PC-9 (cell line): ENCODE measurements around the gene GUCA2B. TPM values are rescaled to one million over a fixed set of nuclear protein-coding genes. Genes with fewer than 3 reads are reported as not detected.
A peak's percentile ranks its signal among the peaks of the same experiment; 100 is the strongest.

Source experiments
- BruUV-seq: library from RNA; stranded (reverse); fragments of 400-500 nt; replicated peaks from 2 replicates; lab custom pipeline; 2021; lab: Mats Ljungman, UMichigan
- CTCF ChIA-PET: fragments of 300-600 bp; sonication (Branson Sonifier 250); formaldehyde crosslinking; loops from one replicate; lab custom pipeline; 2022; ENCODE audit warnings: antibody characterized with exemption; lab: Charles Lee
- POLR2A ChIA-PET: fragments of 300-600 bp; sonication (Branson Sonifier 250); formaldehyde crosslinking; loops from one replicate; lab custom pipeline; 2022; ENCODE audit warnings: antibody characterized with exemption; ENCODE audit not compliant: unreplicated experiment; lab: Charles Lee
- DNase-seq, 2 experiments: peaks; one replicate each; pipeline versions ENCODE4 v3.0.0 to v3.0.0-alpha.2; 2015 to 2022; ENCODE audit warnings: mixed read lengths in 1 of 2
- H2AFZ ChIP-seq: fragments of 200-600 bp; sonication (generic); 2 replicates; pipeline ENCODE4 v1.8.1; 2017; ENCODE audit warnings: antibody characterized with exemption
- H3F3A ChIP-seq: fragments of 200-600 bp; sonication (generic); 2 replicates; pipeline ENCODE4 v1.8.1; 2017; ENCODE audit warnings: antibody characterized with exemption, mild to moderate bottlenecking, low read depth; ENCODE audit not compliant: insufficient read depth
- H3K27ac ChIP-seq: fragments of 200-600 bp; sonication (generic); 2 replicates; pipeline ENCODE4 v1.6.1; 2016; ENCODE audit warnings: mixed run types
- H3K27me3 ChIP-seq: fragments of 200-600 bp; sonication (generic); 2 replicates; pipeline ENCODE4 v1.6.1; 2016; ENCODE audit warnings: low read depth, mixed run types; ENCODE audit not compliant: insufficient read depth
- H3K36me3 ChIP-seq: fragments of 200-600 bp; sonication (generic); 2 replicates; pipeline ENCODE4 v1.6.1; 2016; ENCODE audit warnings: low read depth, mixed run types
- H3K4me1 ChIP-seq: fragments of 200-600 bp; sonication (generic); replicated peaks from 2 replicates; pipeline ENCODE4 v1.6.1; 2016; ENCODE audit warnings: mixed run types; ENCODE audit not compliant: insufficient read depth
- H3K4me2 ChIP-seq: fragments of 200-600 bp; sonication (generic); 2 replicates; pipeline ENCODE4 v1.6.1; 2017; ENCODE audit warnings: mixed run types
- H3K4me3 ChIP-seq: fragments of 200-600 bp; sonication (generic); 2 replicates; pipeline ENCODE4 v1.6.1; 2016; ENCODE audit warnings: mixed run types
- H3K79me2 ChIP-seq: fragments of 200-600 bp; sonication (generic); 2 replicates; pipeline ENCODE4 v1.6.1; 2017; ENCODE audit warnings: low read depth, mixed run types
- H3K9me2 ChIP-seq: fragments of 200-600 bp; sonication (generic); 2 replicates; pipeline ENCODE4 v1.8.1; 2017; ENCODE audit warnings: mild to moderate bottlenecking; ENCODE audit not compliant: insufficient read depth
- H3K9me3 ChIP-seq: fragments of 200-600 bp; sonication (generic); 2 replicates; pipeline ENCODE4 v1.8.1; 2016; ENCODE audit warnings: low read depth; ENCODE audit not compliant: insufficient read depth
- H4K20me1 ChIP-seq: fragments of 200-600 bp; sonication (generic); 2 replicates; pipeline ENCODE4 v1.8.1; 2017; ENCODE audit not compliant: insufficient read depth
- CTCF ChIP-seq: fragments of 200-600 bp; sonication (generic); conservative IDR thresholded peaks from 2 replicates; pipeline ENCODE4 v1.6.1; 2017; ENCODE audit warnings: mixed run types, antibody characterized with exemption, mild to moderate bottlenecking, moderate library complexity
- EZH2 ChIP-seq: fragments of 200-600 bp; sonication (generic); IDR thresholded peaks from 2 replicates; pipeline ENCODE4 v1.8.0; 2017; ENCODE audit warnings: antibody characterized with exemption, low read depth
- intact Hi-C: fragments of 100-400 bp; cut with micrococcal nuclease; formaldehyde crosslinking; loops from one replicate; pipeline ENCODE4 v1.10.0; 2022; ENCODE audit not compliant: unreplicated experiment
- total RNA-seq: library from RNA; stranded (reverse); gene quantifications from 2 replicates; pipeline ENCODE4 v1.2.3, GENCODE V29; 2021

GUCA2B gene
- total RNA-seq, 1 experiment from 2014 or later = not detected

- H3K27me3 ChIP-seq = no peaks in the 10 kb centered on the region
- peaks cover 34% of the 10 kb centered on the region for H3K4me1 ChIP-seq
- H3K79me2 ChIP-seq = no peaks in the 10 kb centered on the region
- BruUV-seq = no TSS peak
- no peak overlapping the region for H3K4me3 ChIP-seq
- CTCF ChIA-PET = interaction anchor here (1.0 to 1.2 kb wide), 3 partner anchors 13 to 114 kb away, joined by 3 to 6 read pairs (median 4); no protein-coding TSS in a partner anchor
- H3F3A ChIP-seq = peaks cover 18% of the 10 kb centered on the region
- peak overlapping the region; percentile 15; the same call in 1 of the 2 replicates for H3K4me2 ChIP-seq
- no peak overlapping the region for H2AFZ ChIP-seq
- H3K9me3 ChIP-seq = no peaks in the 10 kb centered on the region
- H3K36me3 ChIP-seq = no peaks in the 10 kb centered on the region
- H3K27ac ChIP-seq = no peak overlapping the region
- H4K20me1 ChIP-seq = no peaks in the 10 kb centered on the region
- peak; percentile 81 to 92 for DNase-seq
- H3K9me2 ChIP-seq = no peaks in the 10 kb centered on the region
- POLR2A ChIA-PET = interaction anchor here (0.7 to 1.5 kb wide), 3 partner anchors 12 to 114 kb away, joined by 4 to 9 read pairs (median 7); no protein-coding TSS in a partner anchor
- intact Hi-C loops = loop anchor here (1.0 kb wide), 1 partner anchor 13 kb away; no protein-coding TSS in a partner anchor
- TF ChIP-seq EZH2 = no peak
- TF ChIP-seq CTCF = no peak
Observed at GRCh38 chr1:42152119-42152518, 1.1 kb upstream of the GUCA2B start.

DNA sequence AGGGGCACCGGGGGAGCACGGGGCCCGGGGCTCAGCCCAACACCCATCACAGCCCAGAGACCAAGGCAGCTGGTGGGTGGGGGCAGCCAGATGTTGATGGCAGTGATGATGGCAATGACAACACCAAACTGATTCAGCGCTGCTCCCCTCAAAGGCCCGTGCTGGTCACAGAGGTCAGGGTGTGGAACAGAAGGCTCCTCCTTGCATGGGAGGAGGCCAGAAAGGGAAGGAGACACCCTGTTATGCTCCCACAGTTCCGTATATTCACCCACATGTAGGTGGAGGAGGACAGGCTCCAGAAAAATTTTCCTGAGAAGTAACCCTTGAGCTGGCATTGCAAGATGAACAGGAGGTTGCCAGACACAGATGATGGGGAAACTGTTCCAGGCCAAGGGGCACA, 414 bp downstream of the GUCA2B start:
- H3K27me3 ChIP-seq = no peaks in the 10 kb centered on the region
- BruUV-seq = no TSS peak
- no peak overlapping the region for H3K27ac ChIP-seq
- CTCF ChIA-PET = no interaction called here
- no peaks in the 10 kb centered on the region for H3K36me3 ChIP-seq
- H3K4me1 ChIP-seq = peaks cover 20% of the 10 kb centered on the region
- H3K9me2 ChIP-seq = no peaks in the 10 kb centered on the region
- POLR2A ChIA-PET = no interaction called here
- no peaks in the 10 kb centered on the region for H3K9me3 ChIP-seq
- no peaks in the 10 kb centered on the region for H3K79me2 ChIP-seq
- TF ChIP-seq CTCF = no peak
- no peak for TF ChIP-seq EZH2
- H3K4me3 ChIP-seq = no peak overlapping the region
- no peaks in the 10 kb centered on the region for H4K20me1 ChIP-seq
- H3K4me2 ChIP-seq = no peak overlapping the region
- intact Hi-C loops = no loop called here
- peaks cover 9% of the 10 kb centered on the region for H3F3A ChIP-seq
- no peak overlapping the region for H2AFZ ChIP-seq
- DNase-seq = no peak

GRCh38 chr1:42154685-42155084, 1.5 kb downstream of the GUCA2B start:
- no peak for DNase-seq
- H2AFZ ChIP-seq = no peak overlapping the region
- CTCF ChIA-PET = no interaction called here
- H3K79me2 ChIP-seq = no peaks in the 10 kb centered on the region
- peaks cover 9% of the 10 kb centered on the region; the same call in 1 of the 2 replicates for H3F3A ChIP-seq
- H3K4me3 ChIP-seq = no peak overlapping the region
- H3K27me3 ChIP-seq = no peaks in the 10 kb centered on the region
- no peaks in the 10 kb centered on the region for H3K36me3 ChIP-seq
- TF ChIP-seq CTCF = no peak
- no peak for TF ChIP-seq EZH2
- no peak overlapping the region for H3K27ac ChIP-seq
- no peaks in the 10 kb centered on the region for H4K20me1 ChIP-seq
- intact Hi-C loops = no loop called here
- no peak overlapping the region for H3K4me2 ChIP-seq
- BruUV-seq = no TSS peak
- H3K4me1 ChIP-seq = peaks cover 15% of the 10 kb centered on the region
- H3K9me3 ChIP-seq = no peaks in the 10 kb centered on the region
- POLR2A ChIA-PET = no interaction called here
- H3K9me2 ChIP-seq = no peaks in the 10 kb centered on the region
